Measurements from ENCODE around the gene TRAM2. TPM values are rescaled to one million over a fixed set of nuclear protein-coding genes. Genes with fewer than 3 reads are reported as not detected.

TRAM2 gene
- total and polyA plus RNA-seq, 4 experiments from 2014 or later, result 2.7 to 11.3 (median 7.5) TPM

- Mint-ChIP-seq H3K36me3 (peaks cover 8 to 12% of the 10 kb centered on the region in 2 donors), H3K4me3 (no peak overlapping the region), H3K27ac (no peak overlapping the region), H3K4me1 (peaks cover 0 to 11% (median 6%) of the 10 kb centered on the region in 4 donors), H3K9me3 (peaks cover 0 to 2% (median 0%) of the 10 kb centered on the region in 8 donors), H3K27me3 (no peaks in the 10 kb centered on the region)
- H3K27ac ChIP-seq (ENCODE audit: low read depth, low read length), result no peak overlapping the region
- H3K27me3 ChIP-seq (ENCODE audit: insufficient read depth, low read length), result no peaks in the 10 kb centered on the region
- no peak overlapping the region for H3K4me3 ChIP-seq (ENCODE audit: low read length in 2 of 2)
- ChIA-PET POLR2A (ENCODE audit: partially characterized antibody) (no interaction called here), CTCF (ENCODE audit: partially characterized antibody) (no interaction called here)
- intact Hi-C loops (cut with micrococcal nuclease), result no loop called here
- H3K36me3 ChIP-seq (ENCODE audit: insufficient read depth, low read length), result no peaks in the 10 kb centered on the region
- no peaks in the 10 kb centered on the region for H3K9me3 ChIP-seq (ENCODE audit: control insufficient read depth in 1 of 2, low read length in 2 of 2)
- no peak for DNase-seq
- no peaks in the 10 kb centered on the region for H3K4me1 ChIP-seq (ENCODE audit: insufficient read depth, low read length)
These were observed 54.7 kb downstream of the TRAM2 start for GRCh38 chr6:52522151-52522626.

- no peak overlapping the region for H3K4me3 Mint-ChIP-seq
- peaks cover 0 to 12% (median 5%) of the 10 kb centered on the region in 4 donors for H3K4me1 Mint-ChIP-seq
- H3K9me3 Mint-ChIP-seq, result peaks cover 0 to 2% (median 0%) of the 10 kb centered on the region in 8 donors
- H3K27me3 ChIP-seq (ENCODE audit: insufficient read depth, low read length), result no peaks in the 10 kb centered on the region
- H3K36me3 ChIP-seq (ENCODE audit: insufficient read depth, low read length), result no peaks in the 10 kb centered on the region
- H3K27me3 Mint-ChIP-seq, result no peaks in the 10 kb centered on the region
- DNase-seq, result no peak
- no peak overlapping the region for H3K27ac ChIP-seq (ENCODE audit: low read depth, low read length)
- H3K9me3 ChIP-seq (ENCODE audit: control insufficient read depth in 1 of 2, low read length in 2 of 2), result no peaks in the 10 kb centered on the region
- CTCF ChIA-PET (ENCODE audit: partially characterized antibody), result no interaction called here
- POLR2A ChIA-PET (ENCODE audit: partially characterized antibody), result no interaction called here
- H3K4me3 ChIP-seq (ENCODE audit: low read length in 2 of 2), result no peak overlapping the region
- H3K4me1 ChIP-seq (ENCODE audit: insufficient read depth, low read length), result no peaks in the 10 kb centered on the region
- no peak overlapping the region for H3K27ac Mint-ChIP-seq
- H3K36me3 Mint-ChIP-seq, result peaks cover 23 to 27% of the 10 kb centered on the region in 2 donors
- intact Hi-C loops (cut with micrococcal nuclease), result no loop called here
These were observed 57.2 kb downstream of the TRAM2 start for GRCh38 chr6:52519618-52520017.

- Histone ChIP-seq H3K4me1 (ENCODE audit: insufficient read depth, low read length) (no peaks in the 10 kb centered on the region), H3K4me3 (ENCODE audit: low read length in 2 of 2) (no peak overlapping the region), H3K27ac (ENCODE audit: low read depth, low read length) (no peak overlapping the region), H3K27me3 (ENCODE audit: insufficient read depth, low read length) (no peaks in the 10 kb centered on the region), H3K36me3 (ENCODE audit: insufficient read depth, low read length) (peaks cover 5% of the 10 kb centered on the region), H3K9me3 (ENCODE audit: control insufficient read depth in 1 of 2, low read length in 2 of 2) (no peaks in the 10 kb centered on the region)
- intact Hi-C loops (cut with micrococcal nuclease), result no loop called here
- CTCF ChIA-PET (ENCODE audit: partially characterized antibody), result no interaction called here
- Mint-ChIP-seq H3K9me3 (peaks cover 0 to 2% (median 0%) of the 10 kb centered on the region in 8 donors), H3K36me3 (peaks cover 32 to 33% of the 10 kb centered on the region in 2 donors), H3K27me3 (no peaks in the 10 kb centered on the region), H3K4me1 (peaks cover 0 to 5% (median 4%) of the 10 kb centered on the region in 4 donors), H3K27ac (peak overlapping the region in 1 of 7 donors; percentile 12), H3K4me3 (no peak overlapping the region)
- POLR2A ChIA-PET (ENCODE audit: partially characterized antibody), result no interaction called here
- DNase-seq, result no peak
These were observed 58.4 kb downstream of the TRAM2 start for GRCh38 chr6:52518279-52518945.

GRCh38 chr6:52517502-52518278 is 59.2 kb downstream of the TRAM2 start:
- Mint-ChIP-seq H3K9me3 (peaks cover 0 to 2% (median 0%) of the 10 kb centered on the region in 8 donors), H3K27ac (peak overlapping the region in 3 of 7 donors; percentile 12 to 38 (median 24)), H3K27me3 (no peaks in the 10 kb centered on the region), H3K4me3 (no peak overlapping the region), H3K4me1 (peaks cover 0 to 6% (median 3%) of the 10 kb centered on the region in 4 donors), H3K36me3 (peaks cover 36 to 37% of the 10 kb centered on the region in 2 donors)
- POLR2A ChIA-PET (ENCODE audit: partially characterized antibody), result no interaction called here
- Histone ChIP-seq H3K36me3 (ENCODE audit: insufficient read depth, low read length) (peaks cover 5% of the 10 kb centered on the region), H3K4me1 (ENCODE audit: insufficient read depth, low read length) (no peaks in the 10 kb centered on the region), H3K4me3 (ENCODE audit: low read length in 2 of 2) (no peak overlapping the region), H3K9me3 (ENCODE audit: control insufficient read depth in 1 of 2, low read length in 2 of 2) (no peaks in the 10 kb centered on the region), H3K27ac (ENCODE audit: low read depth, low read length) (no peak overlapping the region), H3K27me3 (ENCODE audit: insufficient read depth, low read length) (no peaks in the 10 kb centered on the region)
- intact Hi-C loops (cut with micrococcal nuclease), result no loop called here
- CTCF ChIA-PET (ENCODE audit: partially characterized antibody), result no interaction called here
- no peak for DNase-seq

GRCh38 chr6:52516943-52517342 is 59.9 kb downstream of the TRAM2 start:
- intact Hi-C loops (cut with micrococcal nuclease), result no loop called here
- no peak for DNase-seq
- peaks cover 0 to 4% (median 2%) of the 10 kb centered on the region in 4 donors for H3K4me1 Mint-ChIP-seq
- H3K4me3 Mint-ChIP-seq, result no peak overlapping the region
- no peak overlapping the region for H3K27ac Mint-ChIP-seq
- ChIA-PET CTCF (ENCODE audit: partially characterized antibody) (no interaction called here), POLR2A (ENCODE audit: partially characterized antibody) (no interaction called here)
- no peaks in the 10 kb centered on the region for H3K27me3 Mint-ChIP-seq
- H3K9me3 ChIP-seq (ENCODE audit: control insufficient read depth in 1 of 2, low read length in 2 of 2), result no peaks in the 10 kb centered on the region
- peaks cover 0 to 2% (median 0%) of the 10 kb centered on the region in 8 donors for H3K9me3 Mint-ChIP-seq
- H3K4me1 ChIP-seq (ENCODE audit: insufficient read depth, low read length), result no peaks in the 10 kb centered on the region
- no peak overlapping the region for H3K27ac ChIP-seq (ENCODE audit: low read depth, low read length)
- no peak overlapping the region for H3K4me3 ChIP-seq (ENCODE audit: low read length in 2 of 2)
- peaks cover 5% of the 10 kb centered on the region for H3K36me3 ChIP-seq (ENCODE audit: insufficient read depth, low read length)
- H3K27me3 ChIP-seq (ENCODE audit: insufficient read depth, low read length), result no peaks in the 10 kb centered on the region
- H3K36me3 Mint-ChIP-seq, result peaks cover 36 to 45% of the 10 kb centered on the region in 2 donors

- no peaks in the 10 kb centered on the region for H3K4me1 ChIP-seq (ENCODE audit: insufficient read depth, low read length)
These were observed 60.6 kb downstream of the TRAM2 start for GRCh38 chr6:52516269-52516668.

GRCh38 chr6:52515219-52515960 is 61.5 kb downstream of the TRAM2 start:
- H3K9me3 Mint-ChIP-seq, result peaks cover 0 to 2% (median 0%) of the 10 kb centered on the region in 8 donors
- CTCF ChIA-PET (ENCODE audit: partially characterized antibody), result interaction anchor here (1.4 kb wide), 1 partner anchor 10 kb away, joined by 3 read pairs; no protein-coding TSS in a partner anchor
- POLR2A ChIA-PET (ENCODE audit: partially characterized antibody), result no interaction called here

More at GRCh38 chr6:52516269-52516668, 60.6 kb downstream of the TRAM2 start:
- Mint-ChIP-seq H3K27ac (no peak overlapping the region), H3K27me3 (no peaks in the 10 kb centered on the region), H3K4me3 (no peak overlapping the region), H3K36me3 (peaks cover 41 to 52% of the 10 kb centered on the region in 2 donors), H3K9me3 (peaks cover 0 to 2% (median 0%) of the 10 kb centered on the region in 8 donors), H3K4me1 (peaks cover 0 to 4% (median 2%) of the 10 kb centered on the region in 4 donors)
- Histone ChIP-seq H3K27ac (ENCODE audit: low read depth, low read length) (no peak overlapping the region), H3K27me3 (ENCODE audit: insufficient read depth, low read length) (no peaks in the 10 kb centered on the region), H3K36me3 (ENCODE audit: insufficient read depth, low read length) (peaks cover 5% of the 10 kb centered on the region), H3K4me3 (ENCODE audit: low read length in 2 of 2) (no peak overlapping the region), H3K9me3 (ENCODE audit: control insufficient read depth in 1 of 2, low read length in 2 of 2) (no peaks in the 10 kb centered on the region)
- intact Hi-C loops (cut with micrococcal nuclease), result no loop called here
- ChIA-PET CTCF (ENCODE audit: partially characterized antibody) (interaction anchor here (1.4 kb wide), 1 partner anchor 9 kb away, joined by 3 read pairs; no protein-coding TSS in a partner anchor), POLR2A (ENCODE audit: partially characterized antibody) (no interaction called here)
- DNase-seq, result no peak

More at GRCh38 chr6:52515219-52515960, 61.5 kb downstream of the TRAM2 start:
- H3K36me3 Mint-ChIP-seq, result peaks cover 49 to 60% of the 10 kb centered on the region in 2 donors
- Histone ChIP-seq H3K36me3 (ENCODE audit: insufficient read depth, low read length) (peaks cover 5% of the 10 kb centered on the region), H3K27me3 (ENCODE audit: insufficient read depth, low read length) (no peaks in the 10 kb centered on the region), H3K27ac (ENCODE audit: low read depth, low read length) (no peak overlapping the region), H3K4me3 (ENCODE audit: low read length in 2 of 2) (no peak overlapping the region), H3K9me3 (ENCODE audit: control insufficient read depth in 1 of 2, low read length in 2 of 2) (no peaks in the 10 kb centered on the region), H3K4me1 (ENCODE audit: insufficient read depth, low read length) (no peaks in the 10 kb centered on the region)
- peak overlapping the region in 1 of 7 donors; percentile 44 for H3K27ac Mint-ChIP-seq
- H3K4me3 Mint-ChIP-seq, result no peak overlapping the region
- intact Hi-C loops (cut with micrococcal nuclease), result no loop called here
- H3K27me3 Mint-ChIP-seq, result no peaks in the 10 kb centered on the region
- DNase-seq, result no peak
- H3K4me1 Mint-ChIP-seq, result peaks cover 0 to 4% (median 2%) of the 10 kb centered on the region in 4 donors

All from CD4-positive, alpha-beta memory T cell (primary cell).